ENCODE results near the gene DNAJC30.

GRCh38 chr7:73708961-73709549 lies 25.8 kb upstream of the DNAJC30 start:
- TF ChIP-seq CTCF (IDR thresholded peaks at IDR 0.05; ENCODE audit: control extremely low read depth in 1 of 3, insufficient read depth in 1 of 3, low read depth in 1 of 3, low read length in 3 of 3) (no peak), PHF8 (conservative IDR thresholded peaks at IDR 0.05; ENCODE audit: low read depth, low read length) (no peak), USF2 (IDR thresholded peaks at IDR 0.05; ENCODE audit: low read length) (no peak), TBP (IDR thresholded peaks at IDR 0.05; ENCODE audit: low read depth, low read length) (no peak), GABPA (IDR thresholded peaks at IDR 0.05; ENCODE audit: borderline replicate concordance, insufficient read depth, low read length) (no peak), EP300 (IDR thresholded peaks at IDR 0.05; ENCODE audit: borderline replicate concordance in 1 of 2, low read depth in 2 of 2, low read length in 2 of 2) (no peak)
